ENCODE data around the gene C3. TPM values are rescaled to one million over a fixed set of nuclear protein-coding genes. Genes with fewer than 3 reads are reported as not detected.

Gene C3
- total and polyA plus RNA-seq, 2 of the 13 experiments (the other 11 are each of a cell fraction or from before 2014, with no cell fraction given) = 1,455 to 6,272 TPM

DNA sequence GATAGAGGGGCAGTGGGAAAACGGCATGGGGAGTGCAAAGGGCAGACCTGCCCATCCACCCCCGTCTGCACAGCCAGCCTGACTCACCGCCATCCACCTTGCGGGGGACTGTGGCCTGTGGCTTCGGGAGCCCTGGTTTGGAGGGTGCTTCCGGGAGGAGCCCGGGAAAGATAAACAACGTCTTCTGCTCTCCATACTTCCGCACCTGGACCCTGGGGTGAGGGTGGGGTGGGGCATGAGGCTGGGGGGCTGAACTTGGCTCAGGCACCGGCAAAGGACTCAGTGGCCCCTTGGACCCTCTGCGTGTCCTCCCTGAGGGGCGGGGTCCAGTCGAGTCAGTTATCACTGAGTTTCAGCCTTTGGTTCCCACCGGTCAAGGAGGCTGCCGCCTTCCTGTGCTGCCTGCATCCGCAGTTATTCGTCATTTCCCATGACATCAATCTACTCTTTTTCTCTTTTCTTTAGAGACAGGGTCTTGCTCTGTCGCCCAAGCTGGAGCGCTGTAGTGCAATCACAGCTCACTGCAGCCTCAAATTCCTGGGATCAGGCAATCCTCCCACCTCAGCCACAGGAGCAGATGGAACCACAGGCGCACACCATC is 13.7 kb upstream of the C3 start (continued):
- TF ChIP-seq, protein P1, sequence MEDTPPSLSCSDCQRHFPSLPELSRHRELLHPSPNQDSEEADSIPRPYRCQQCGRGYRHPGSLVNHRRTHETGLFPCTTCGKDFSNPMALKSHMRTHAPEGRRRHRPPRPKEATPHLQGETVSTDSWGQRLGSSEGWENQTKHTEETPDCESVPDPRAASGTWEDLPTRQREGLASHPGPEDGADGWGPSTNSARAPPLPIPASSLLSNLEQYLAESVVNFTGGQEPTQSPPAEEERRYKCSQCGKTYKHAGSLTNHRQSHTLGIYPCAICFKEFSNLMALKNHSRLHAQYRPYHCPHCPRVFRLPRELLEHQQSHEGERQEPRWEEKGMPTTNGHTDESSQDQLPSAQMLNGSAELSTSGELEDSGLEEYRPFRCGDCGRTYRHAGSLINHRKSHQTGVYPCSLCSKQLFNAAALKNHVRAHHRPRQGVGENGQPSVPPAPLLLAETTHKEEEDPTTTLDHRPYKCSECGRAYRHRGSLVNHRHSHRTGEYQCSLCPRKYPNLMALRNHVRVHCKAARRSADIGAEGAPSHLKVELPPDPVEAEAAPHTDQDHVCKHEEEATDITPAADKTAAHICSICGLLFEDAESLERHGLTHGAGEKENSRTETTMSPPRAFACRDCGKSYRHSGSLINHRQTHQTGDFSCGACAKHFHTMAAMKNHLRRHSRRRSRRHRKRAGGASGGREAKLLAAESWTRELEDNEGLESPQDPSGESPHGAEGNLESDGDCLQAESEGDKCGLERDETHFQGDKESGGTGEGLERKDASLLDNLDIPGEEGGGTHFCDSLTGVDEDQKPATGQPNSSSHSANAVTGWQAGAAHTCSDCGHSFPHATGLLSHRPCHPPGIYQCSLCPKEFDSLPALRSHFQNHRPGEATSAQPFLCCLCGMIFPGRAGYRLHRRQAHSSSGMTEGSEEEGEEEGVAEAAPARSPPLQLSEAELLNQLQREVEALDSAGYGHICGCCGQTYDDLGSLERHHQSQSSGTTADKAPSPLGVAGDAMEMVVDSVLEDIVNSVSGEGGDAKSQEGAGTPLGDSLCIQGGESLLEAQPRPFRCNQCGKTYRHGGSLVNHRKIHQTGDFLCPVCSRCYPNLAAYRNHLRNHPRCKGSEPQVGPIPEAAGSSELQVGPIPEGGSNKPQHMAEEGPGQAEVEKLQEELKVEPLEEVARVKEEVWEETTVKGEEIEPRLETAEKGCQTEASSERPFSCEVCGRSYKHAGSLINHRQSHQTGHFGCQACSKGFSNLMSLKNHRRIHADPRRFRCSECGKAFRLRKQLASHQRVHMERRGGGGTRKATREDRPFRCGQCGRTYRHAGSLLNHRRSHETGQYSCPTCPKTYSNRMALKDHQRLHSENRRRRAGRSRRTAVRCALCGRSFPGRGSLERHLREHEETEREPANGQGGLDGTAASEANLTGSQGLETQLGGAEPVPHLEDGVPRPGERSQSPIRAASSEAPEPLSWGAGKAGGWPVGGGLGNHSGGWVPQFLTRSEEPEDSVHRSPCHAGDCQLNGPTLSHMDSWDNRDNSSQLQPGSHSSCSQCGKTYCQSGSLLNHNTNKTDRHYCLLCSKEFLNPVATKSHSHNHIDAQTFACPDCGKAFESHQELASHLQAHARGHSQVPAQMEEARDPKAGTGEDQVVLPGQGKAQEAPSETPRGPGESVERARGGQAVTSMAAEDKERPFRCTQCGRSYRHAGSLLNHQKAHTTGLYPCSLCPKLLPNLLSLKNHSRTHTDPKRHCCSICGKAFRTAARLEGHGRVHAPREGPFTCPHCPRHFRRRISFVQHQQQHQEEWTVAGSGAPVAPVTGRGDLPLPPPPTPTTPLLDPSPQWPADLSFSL (CRISPR knock-in tag; IDR thresholded peaks at IDR 0.05) = no peak
- TF ChIP-seq ZC3H13 (CRISPR knock-in tag; IDR thresholded peaks at IDR 0.05) = no peak
- TF ChIP-seq ZFP36L2 (CRISPR knock-in tag; IDR thresholded peaks at IDR 0.05) = no peak
- no peak for TF ChIP-seq MYC (CRISPR knock-in tag; IDR thresholded peaks at IDR 0.05; ENCODE audit: borderline replicate concordance)
- peak; percentile 61; the same call in 1 of the 2 replicates for TF ChIP-seq FOXO1 (CRISPR knock-in tag; IDR thresholded peaks at IDR 0.05)
- 0 out of 2 replicates have a peak, but pooled peaks have one; percentile 40 for TF ChIP-seq SALL1 (CRISPR knock-in tag; IDR thresholded peaks at IDR 0.05)
- TF ChIP-seq SMARCE1 (IDR thresholded peaks at IDR 0.05; ENCODE audit: borderline replicate concordance) = no peak
- TF ChIP-seq, protein P2, sequence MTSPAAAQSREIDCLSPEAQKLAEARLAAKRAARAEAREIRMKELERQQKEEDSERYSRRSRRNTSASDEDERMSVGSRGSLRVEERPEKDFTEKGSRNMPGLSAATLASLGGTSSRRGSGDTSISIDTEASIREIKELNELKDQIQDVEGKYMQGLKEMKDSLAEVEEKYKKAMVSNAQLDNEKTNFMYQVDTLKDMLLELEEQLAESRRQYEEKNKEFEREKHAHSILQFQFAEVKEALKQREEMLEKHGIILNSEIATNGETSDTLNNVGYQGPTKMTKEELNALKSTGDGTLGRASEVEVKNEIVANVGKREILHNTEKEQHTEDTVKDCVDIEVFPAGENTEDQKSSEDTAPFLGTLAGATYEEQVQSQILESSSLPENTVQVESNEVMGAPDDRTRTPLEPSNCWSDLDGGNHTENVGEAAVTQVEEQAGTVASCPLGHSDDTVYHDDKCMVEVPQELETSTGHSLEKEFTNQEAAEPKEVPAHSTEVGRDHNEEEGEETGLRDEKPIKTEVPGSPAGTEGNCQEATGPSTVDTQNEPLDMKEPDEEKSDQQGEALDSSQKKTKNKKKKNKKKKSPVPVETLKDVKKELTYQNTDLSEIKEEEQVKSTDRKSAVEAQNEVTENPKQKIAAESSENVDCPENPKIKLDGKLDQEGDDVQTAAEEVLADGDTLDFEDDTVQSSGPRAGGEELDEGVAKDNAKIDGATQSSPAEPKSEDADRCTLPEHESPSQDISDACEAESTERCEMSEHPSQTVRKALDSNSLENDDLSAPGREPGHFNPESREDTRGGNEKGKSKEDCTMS (CRISPR knock-in tag; conservative IDR thresholded peaks at IDR 0.05) = no peak
- TF ChIP-seq HMG20A (CRISPR knock-in tag; IDR thresholded peaks at IDR 0.05; ENCODE audit: borderline replicate concordance) = peak; percentile 33; the same call in 1 of the 2 replicates
- peak; percentile 80 for TF ChIP-seq ELF1 (CRISPR knock-in tag; IDR thresholded peaks at IDR 0.05)
- no peak for TF ChIP-seq KLF15 (CRISPR knock-in tag; IDR thresholded peaks at IDR 0.05; ENCODE audit: borderline replicate concordance)
- no peak for TF ChIP-seq NBN (conservative IDR thresholded peaks at IDR 0.05)
- TF ChIP-seq, protein P3, sequence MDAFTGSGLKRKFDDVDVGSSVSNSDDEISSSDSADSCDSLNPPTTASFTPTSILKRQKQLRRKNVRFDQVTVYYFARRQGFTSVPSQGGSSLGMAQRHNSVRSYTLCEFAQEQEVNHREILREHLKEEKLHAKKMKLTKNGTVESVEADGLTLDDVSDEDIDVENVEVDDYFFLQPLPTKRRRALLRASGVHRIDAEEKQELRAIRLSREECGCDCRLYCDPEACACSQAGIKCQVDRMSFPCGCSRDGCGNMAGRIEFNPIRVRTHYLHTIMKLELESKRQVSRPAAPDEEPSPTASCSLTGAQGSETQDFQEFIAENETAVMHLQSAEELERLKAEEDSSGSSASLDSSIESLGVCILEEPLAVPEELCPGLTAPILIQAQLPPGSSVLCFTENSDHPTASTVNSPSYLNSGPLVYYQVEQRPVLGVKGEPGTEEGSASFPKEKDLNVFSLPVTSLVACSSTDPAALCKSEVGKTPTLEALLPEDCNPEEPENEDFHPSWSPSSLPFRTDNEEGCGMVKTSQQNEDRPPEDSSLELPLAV (CRISPR knock-in tag; conservative IDR thresholded peaks at IDR 0.05; ENCODE audit: low read depth) = no peak
- TF ChIP-seq ZNF7 (CRISPR knock-in tag; IDR thresholded peaks at IDR 0.05) = no peak
- TF ChIP-seq U2AF1 (optimal IDR thresholded peaks at IDR 0.05; ENCODE audit: low read depth, low read length) = no peak
- no peak for TF ChIP-seq RBAK (CRISPR knock-in tag; IDR thresholded peaks at IDR 0.05)
- TF ChIP-seq, protein P4, sequence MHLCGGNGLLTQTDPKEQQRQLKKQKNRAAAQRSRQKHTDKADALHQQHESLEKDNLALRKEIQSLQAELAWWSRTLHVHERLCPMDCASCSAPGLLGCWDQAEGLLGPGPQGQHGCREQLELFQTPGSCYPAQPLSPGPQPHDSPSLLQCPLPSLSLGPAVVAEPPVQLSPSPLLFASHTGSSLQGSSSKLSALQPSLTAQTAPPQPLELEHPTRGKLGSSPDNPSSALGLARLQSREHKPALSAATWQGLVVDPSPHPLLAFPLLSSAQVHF (CRISPR knock-in tag; IDR thresholded peaks at IDR 0.05) = no peak
- TF ChIP-seq, protein P5, sequence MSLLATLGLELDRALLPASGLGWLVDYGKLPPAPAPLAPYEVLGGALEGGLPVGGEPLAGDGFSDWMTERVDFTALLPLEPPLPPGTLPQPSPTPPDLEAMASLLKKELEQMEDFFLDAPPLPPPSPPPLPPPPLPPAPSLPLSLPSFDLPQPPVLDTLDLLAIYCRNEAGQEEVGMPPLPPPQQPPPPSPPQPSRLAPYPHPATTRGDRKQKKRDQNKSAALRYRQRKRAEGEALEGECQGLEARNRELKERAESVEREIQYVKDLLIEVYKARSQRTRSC (CRISPR knock-in tag; IDR thresholded peaks at IDR 0.05; ENCODE audit: low read depth) = no peak
